K562 (cell line): ENCODE results near the gene RNLS. TPM values are rescaled to one million over a fixed set of nuclear protein-coding genes. Genes with fewer than 3 reads are reported as not detected.

ENCODE experiments used
- ATAC-seq: fragments of 200-7000 bp; cut with Tn5 transposase; 3 replicates; pipeline ENCODE4 v1.9.1; 2020; ENCODE audit warnings: moderate library complexity
- BruUV-seq: library from RNA; stranded (reverse); fragments of 400-500 nt; replicated peaks from 2 replicates; lab custom pipeline; 2021; lab: Mats Ljungman, UMichigan
- CTCF ChIA-PET: fragments of 300-600 bp; formaldehyde crosslinking; extraction: SDS; loops from one replicate; lab custom pipeline; 2021; ENCODE audit warnings: low intra/inter-chr PET ratio; lab: Yijun Ruan, JAX
- POLR2A ChIA-PET: fragments of 300-600, 350-650 bp; sonication (Branson Sonifier 250); formaldehyde crosslinking; extraction: SDS; loops from one replicate; lab custom pipeline; 2021; ENCODE audit warnings: antibody characterized with exemption, inconsistent platforms; lab: Yijun Ruan, JAX
- DNase-seq, 4 experiments: peaks; one replicate each; pipeline versions ENCODE4 v3.0.0 to v3.0.0-alpha.2; 2011 to 2018; ENCODE audit warnings: low spot score in 3 of 4, mixed read lengths in 3 of 4; ENCODE audit errors: extremely low read depth in 1 of 4
- FAIRE-seq: peaks from 2 replicates; lab custom pipeline; 2011; peaks lifted over from hg19 to GRCh38; lab: Jason Lieb, UNC
- H2AFZ ChIP-seq: 2 replicates; pipeline ENCODE4 v1.6.0; 2011; ENCODE audit warnings: low read depth, low read length, control low read depth, inconsistent platforms
- H3K27ac ChIP-seq: fragments of 200-600 bp; 3 replicates; pipeline ENCODE4 v1.8.0; 2011; ENCODE audit warnings: low read depth, mild to moderate bottlenecking, control low read depth, inconsistent platforms, low read length, moderate library complexity, mixed read lengths; ENCODE audit errors: extremely low read depth
- H3K27me3 ChIP-seq, 2 experiments: fragments of 300-600 bp in 1 of 2; 2 replicates in 1 of 2; 3 replicates in 1 of 2; pipeline versions ENCODE4 v1.6.0 to v1.8.0; 2011; ENCODE audit warnings: inconsistent platforms in 2 of 2, low read length in 2 of 2, mild to moderate bottlenecking in 1 of 2, mixed read lengths in 1 of 2, moderate library complexity in 1 of 2; ENCODE audit not compliant: control insufficient read depth in 2 of 2, insufficient read depth in 2 of 2
- H3K36me3 ChIP-seq: fragments of 300-600 bp; 3 replicates; pipeline ENCODE4 v1.8.0; 2011; ENCODE audit warnings: mild to moderate bottlenecking, low read length, inconsistent platforms; ENCODE audit not compliant: control insufficient read depth, insufficient read depth
- H3K4me1 ChIP-seq, 2 experiments: fragments of 200-600 bp in 1 of 2; replicated peaks in 1 of 2; 2 replicates in 1 of 2; 3 replicates in 1 of 2; pipeline versions ENCODE4 v1.5.1 to v1.8.0; 2011; ENCODE audit warnings: inconsistent platforms in 2 of 2, low read length in 2 of 2, mild to moderate bottlenecking in 1 of 2, mixed read lengths in 1 of 2, moderate library complexity in 1 of 2; ENCODE audit not compliant: control insufficient read depth in 2 of 2, insufficient read depth in 2 of 2
- H3K4me2 ChIP-seq: 2 replicates; pipeline ENCODE4 v1.6.1; 2011; ENCODE audit warnings: low read length, control low read depth, inconsistent platforms, mixed read lengths; ENCODE audit not compliant: insufficient read depth
- H3K4me3 ChIP-seq: fragments of 200-600 bp; sonication (generic), shearing (Covaris generic); 2 replicates; pipeline ENCODE4 v1.5.1; 2016; ENCODE audit warnings: control low read depth, inconsistent platforms
- H3K79me2 ChIP-seq: fragments of 200-600 bp; 3 replicates; pipeline ENCODE4 v1.8.0; 2011; ENCODE audit warnings: low read length, inconsistent platforms; ENCODE audit not compliant: control insufficient read depth, insufficient read depth
- H3K9ac ChIP-seq, 2 experiments: 2 replicates each; pipeline versions ENCODE4 v1.6.0 to v1.6.1; 2011; ENCODE audit warnings: low read depth in 2 of 2, low read length in 2 of 2, control low read depth in 1 of 2, inconsistent platforms in 1 of 2, mild to moderate bottlenecking in 1 of 2, mixed read lengths in 1 of 2; ENCODE audit not compliant: insufficient read depth in 1 of 2
- H3K9me1 ChIP-seq: one replicate; pipeline ENCODE4 v1.6.0; 2011; ENCODE audit warnings: inconsistent platforms, mild to moderate bottlenecking, low read length, moderate library complexity; ENCODE audit not compliant: control insufficient read depth, insufficient read depth
- H3K9me3 ChIP-seq: replicated peaks from 2 replicates; pipeline ENCODE4 v1.5.1; 2011; ENCODE audit warnings: low read depth, low read length, inconsistent platforms; ENCODE audit not compliant: control insufficient read depth, insufficient read depth
- H4K20me1 ChIP-seq: replicated peaks from 2 replicates; pipeline ENCODE4 v1.6.1; 2011; ENCODE audit warnings: low read length, inconsistent platforms, mixed read lengths; ENCODE audit not compliant: control insufficient read depth, insufficient read depth
- ESRRA ChIP-seq: fragments of 450-650 bp; IDR thresholded peaks from 2 replicates; pipeline ENCODE4 v1.6.1; 2014; ENCODE audit warnings: low read depth, mild to moderate bottlenecking, moderate library complexity, borderline replicate concordance
- HDAC1 ChIP-seq, 2 experiments: fragments of 450-650 bp; IDR thresholded peaks; 2 replicates each; pipeline ENCODE4 v1.6.1; 2016 to 2017; ENCODE audit warnings: inconsistent platforms in 1 of 2, mild to moderate bottlenecking in 1 of 2, moderate library complexity in 1 of 2
- RBM25 ChIP-seq: fragments of 200-400 bp; formaldehyde crosslinking; IDR thresholded peaks from 2 replicates; pipeline ENCODE4 v1.6.1; 2018; ENCODE audit warnings: low read length, low read depth, moderate library complexity; ENCODE audit not compliant: severe bottlenecking
- RNF2 ChIP-seq: sonication (generic); IDR thresholded peaks from 2 replicates; pipeline ENCODE4 v1.6.1; 2016
- STAT5B ChIP-seq: fragments of 250-450 bp; sonication (Bioruptor Pico); IDR thresholded peaks from 2 replicates; pipeline ENCODE4 v1.8.0; 2021; ENCODE audit warnings: mild to moderate bottlenecking, inconsistent platforms
- ZNF174 ChIP-seq: fragments of 250-450 bp; sonication (Bioruptor Pico); IDR thresholded peaks from 2 replicates; pipeline ENCODE4 v1.4.0; 2020; ENCODE audit warnings: mild to moderate bottlenecking
- WGBS: fragments of 100-300 bp; shearing (Covaris generic); methylation state at CpG from one replicate; pipeline ENCODE4 v1.1.6; 2016; ENCODE audit warnings: low coverage, mixed read lengths; ENCODE audit not compliant: insufficient coverage; ENCODE audit errors: missing lambda C conversion rate; 5-methylcytosine and 5-hydroxymethylcytosine counted together
- in situ Hi-C: fragments of 300-500 bp; cut with MboI; formaldehyde crosslinking; loops from 4 replicates; pipeline ENCODE4 v1.15.0; 2018; ENCODE audit warnings: inconsistent platforms, mixed read lengths
- intact Hi-C: fragments of 100-400 bp; cut with micrococcal nuclease; formaldehyde crosslinking; loops from 2 replicates; pipeline ENCODE4 v1.14.2; 2022
- polyA plus RNA-seq, 8 experiments: library from polyadenylated mRNA; depleted of rRNA in 4 of 8; stranded (reverse) in 5 of 8; unstranded in 3 of 8; fragments of >200 nt; fragmentation: Nextera tagmentation in 2 of 8; fragmentation: Illumina TruSeq in 1 of 8; extraction: Ambion mirVana in 2 of 8; extraction: Trizol in 1 of 8; gene quantifications; 2 replicates each; pipeline versions ENCODE4 v1.2.1 to v1.2.3, GENCODE V29; 2011 to 2014; ENCODE audit warnings: inconsistent platforms in 1 of 8, missing spikeins in 1 of 8
- total RNA-seq, 7 experiments: library from RNA; depleted of rRNA in 6 of 7; stranded (reverse); fragments of >200 nt in 6 of 7; fragmentation: Illumina TruSeq in 2 of 7; extraction: Trizol in 2 of 7; gene quantifications; 2 replicates each; pipeline versions ENCODE4 v1.2.1 to v1.2.3, GENCODE V29; 2011 to 2021; ENCODE audit warnings: low replicate concordance in 1 of 7
- TF ChIP-seq, protein P1 (sequence below): fragments of 450-650 bp; IDR thresholded peaks from 2 replicates; pipeline ENCODE4 v1.6.1; 2016; ENCODE audit warnings: low read depth, mild to moderate bottlenecking, moderate library complexity

Gene RNLS
- total and polyA plus RNA-seq, 9 of the 15 experiments (the other 6 are each of a cell fraction or from before 2014, with no cell fraction given), result 0.14 to 0.72 (median 0.41) TPM; not detected in 3

DNA sequence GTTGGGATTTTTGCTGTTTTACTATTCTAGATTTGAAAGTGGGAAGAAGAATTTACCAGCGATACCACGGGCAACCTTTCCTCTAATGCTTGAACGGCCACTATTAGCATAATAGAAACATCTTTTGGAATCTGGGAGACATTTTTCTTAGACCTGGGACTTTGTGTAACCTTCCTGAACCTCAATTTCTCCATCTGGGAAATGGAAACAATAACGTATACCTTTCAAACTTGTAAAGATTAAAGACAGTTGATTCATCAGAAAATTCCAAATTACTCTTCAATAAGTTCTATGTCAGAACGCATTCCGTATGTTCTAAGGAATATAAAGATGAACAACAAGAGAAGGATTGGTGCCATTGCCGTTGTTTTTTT, 453 bp upstream of the RNLS start:
- intact Hi-C loops (no loop called here), in situ Hi-C loops (no loop called here)
- Histone ChIP-seq H3K79me2 (no peaks in the 10 kb centered on the region), H3K4me1 (peaks cover 0 to 7% of the 10 kb centered on the region in 2 experiments; a peak in 2 of 5 replicates), H3K4me2 (peak overlapping the region; percentile 68; the same call in 1 of the 2 replicates), H3K9me3 (no peaks in the 10 kb centered on the region), H3K9me1 (no peaks in the 10 kb centered on the region), H3K27me3 (no peaks in the 10 kb centered on the region), H3K9ac (no peak overlapping the region), H3K27ac (no peak overlapping the region), H3K4me3 (peak overlapping the region; percentile 31; the same call in 1 of the 2 replicates), H3K36me3 (no peaks in the 10 kb centered on the region), H2AFZ (0 out of 2 replicates have a peak overlapping the region, but pooled peaks have one; percentile 38), H4K20me1 (no peaks in the 10 kb centered on the region)
- no TSS peak for BruUV-seq
- ATAC-seq, result no peak
- CTCF ChIA-PET, result no interaction called here
- TF ChIP-seq HDAC1 (IDR thresholded peaks at IDR 0.05) (no peak), ESRRA (peak; percentile 92), RBM25 (peak; percentile 40), STAT5B (CRISPR knock-in tag) (no peak)
- POLR2A ChIA-PET, result no interaction called here
- 5% methylated on average over 7 of the region's 7 CpGs for WGBS
- no peak for FAIRE-seq
- DNase-seq, result no peak

- Histone ChIP-seq H3K4me1 (peaks cover 0 to 7% of the 10 kb centered on the region in 2 experiments; a peak in 2 of 5 replicates), H3K36me3 (no peaks in the 10 kb centered on the region), H3K9me1 (no peaks in the 10 kb centered on the region), H2AFZ (peak overlapping the region; percentile 44; the same call in 1 of the 2 replicates), H3K27me3 (no peaks in the 10 kb centered on the region), H3K4me3 (no peak overlapping the region), H3K27ac (no peak overlapping the region), H3K9me3 (no peaks in the 10 kb centered on the region), H3K4me2 (no peak overlapping the region), H4K20me1 (no peaks in the 10 kb centered on the region), H3K9ac (no peak overlapping the region), H3K79me2 (no peaks in the 10 kb centered on the region)
- in situ Hi-C loops, result no loop called here
- BruUV-seq, result no TSS peak
- intact Hi-C loops, result no loop called here
- ATAC-seq (no peak), DNase-seq (no peak), FAIRE-seq (no peak)
- TF ChIP-seq RNF2 (no peak), ZNF174 (CRISPR knock-in tag) (no peak)
- TF ChIP-seq, protein P1, sequence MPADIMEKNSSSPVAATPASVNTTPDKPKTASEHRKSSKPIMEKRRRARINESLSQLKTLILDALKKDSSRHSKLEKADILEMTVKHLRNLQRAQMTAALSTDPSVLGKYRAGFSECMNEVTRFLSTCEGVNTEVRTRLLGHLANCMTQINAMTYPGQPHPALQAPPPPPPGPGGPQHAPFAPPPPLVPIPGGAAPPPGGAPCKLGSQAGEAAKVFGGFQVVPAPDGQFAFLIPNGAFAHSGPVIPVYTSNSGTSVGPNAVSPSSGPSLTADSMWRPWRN, result no peak
- no CpG with 5 or more reads among the region's 4 CpGs for WGBS
- POLR2A ChIA-PET, result no interaction called here
- CTCF ChIA-PET, result no interaction called here
Observed at GRCh38 chr10:88582411-88582805, 710 bp downstream of the RNLS start.
